Measurements from ENCODE around the gene MUTYH. TPM values are rescaled to one million over a fixed set of nuclear protein-coding genes. Genes with fewer than 3 reads are reported as not detected.

The MUTYH gene
- total RNA-seq, 2 donors from 2014 or later: 20.1 to 27.4 TPM

- DNase-seq (ENCODE audit: low spot score): no peak
- Histone ChIP-seq H3K9me3 (no peaks in the 10 kb centered on the region), H3K27ac (no peak overlapping the region), H3K36me3 (peaks cover 3 to 8% of the 10 kb centered on the region in 2 donors), H3K4me1 (replicated peaks) (peaks cover 6% of the 10 kb centered on the region), H3K4me3 (no peak overlapping the region), H3K27me3 (replicated peaks; ENCODE audit: insufficient read depth) (no peaks in the 10 kb centered on the region)
- 94% methylated on average over 18 of the region's 18 CpGs for WGBS
- intact Hi-C loops (cut with DNase I): no loop called here
- no peak for TF ChIP-seq POLR2AphosphoS5 (IDR thresholded peaks at IDR 0.05)
- TF ChIP-seq POLR2A (IDR thresholded peaks at IDR 0.05): no peak
- TF ChIP-seq CTCF (IDR thresholded peaks at IDR 0.05): no peak
Measured at GRCh38 chr1:45331436-45332345, 8.5 kb downstream of the MUTYH start.

GRCh38 chr1:45329445-45329844 is 10.8 kb downstream of the MUTYH start:
- H3K9me3 ChIP-seq: no peaks in the 10 kb centered on the region
- peaks cover 3 to 8% of the 10 kb centered on the region in 2 donors for H3K36me3 ChIP-seq
- no peak overlapping the region for H3K4me3 ChIP-seq
- intact Hi-C loops (cut with DNase I): no loop called here
- no peak for DNase-seq (ENCODE audit: low spot score)
- H3K27ac ChIP-seq: no peak overlapping the region
- H3K27me3 ChIP-seq (replicated peaks; ENCODE audit: insufficient read depth): no peaks in the 10 kb centered on the region
- TF ChIP-seq POLR2A (IDR thresholded peaks at IDR 0.05) (no peak), POLR2AphosphoS5 (IDR thresholded peaks at IDR 0.05) (no peak), CTCF (IDR thresholded peaks at IDR 0.05) (no peak)
- H3K4me1 ChIP-seq (replicated peaks): peaks cover 6% of the 10 kb centered on the region
- 84% methylated on average over 4 of the region's 4 CpGs for WGBS

GRCh38 chr1:45328680-45329079 is 11.6 kb downstream of the MUTYH start:
- Histone ChIP-seq H3K27ac (no peak overlapping the region), H3K4me3 (no peak overlapping the region), H3K36me3 (peaks cover 2 to 8% of the 10 kb centered on the region in 2 donors), H3K4me1 (replicated peaks) (peaks cover 6% of the 10 kb centered on the region), H3K9me3 (no peaks in the 10 kb centered on the region), H3K27me3 (replicated peaks; ENCODE audit: insufficient read depth) (no peaks in the 10 kb centered on the region)
- no peak for DNase-seq (ENCODE audit: low spot score)
- intact Hi-C loops (cut with DNase I): no loop called here
- 58% methylated on average over 5 of the region's 5 CpGs for WGBS
- TF ChIP-seq POLR2AphosphoS5 (IDR thresholded peaks at IDR 0.05) (no peak), POLR2A (IDR thresholded peaks at IDR 0.05) (no peak), CTCF (IDR thresholded peaks at IDR 0.05) (no peak)

GRCh38 chr1:45327644-45328515 is 12.4 kb downstream of the MUTYH start:
- intact Hi-C loops (cut with DNase I): no loop called here
- Histone ChIP-seq H3K36me3 (peaks cover 0 to 4% of the 10 kb centered on the region in 2 donors), H3K9me3 (no peaks in the 10 kb centered on the region), H3K4me1 (replicated peaks) (peaks cover 6% of the 10 kb centered on the region), H3K27me3 (replicated peaks; ENCODE audit: insufficient read depth) (no peaks in the 10 kb centered on the region), H3K27ac (no peak overlapping the region), H3K4me3 (no peak overlapping the region)
- DNase-seq (ENCODE audit: low spot score): no peak
- TF ChIP-seq POLR2AphosphoS5 (IDR thresholded peaks at IDR 0.05): no peak
- no peak for TF ChIP-seq POLR2A (IDR thresholded peaks at IDR 0.05)
- TF ChIP-seq CTCF (IDR thresholded peaks at IDR 0.05): no peak
- WGBS: 79% methylated on average over 19 of the region's 19 CpGs
